ENCODE data around the gene AHCY.
"Not testable (repeated sequence)": the region's sequence is repeated elsewhere in the genome, so short reads cannot be mapped to it uniquely, and the experiment has no call there.

The AHCY gene

DNA sequence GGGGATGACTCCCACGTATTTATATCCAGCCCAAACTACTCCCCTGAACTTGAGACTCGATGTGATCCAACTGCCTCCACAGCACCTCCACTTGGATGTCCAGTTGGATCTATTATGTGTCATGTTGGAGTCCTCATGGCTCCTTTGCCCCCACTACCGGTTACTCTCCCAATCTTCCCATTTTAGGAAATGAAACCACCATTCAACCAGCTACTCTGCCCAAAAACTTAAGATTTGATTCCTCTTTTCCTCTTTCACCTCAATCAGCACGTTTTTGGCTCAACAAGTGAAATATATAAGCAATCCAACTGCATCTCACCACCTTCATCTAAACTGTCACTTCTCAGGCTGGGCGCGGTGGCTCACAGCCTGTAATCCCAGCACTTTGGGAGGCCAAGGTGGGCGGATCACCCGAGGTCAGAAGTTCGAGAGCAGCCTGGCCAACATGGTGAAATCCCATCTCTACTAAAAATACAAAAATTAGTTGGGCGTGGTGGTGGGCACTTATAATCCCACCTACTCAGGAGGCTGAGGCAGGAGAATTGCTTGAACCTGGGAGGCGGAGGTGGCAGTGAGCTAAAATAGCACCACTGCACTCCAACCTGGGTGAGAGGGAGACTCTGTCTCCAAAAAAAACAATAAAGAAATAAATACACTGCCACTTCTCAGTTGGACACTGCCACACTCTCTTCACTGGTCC lies 3.4 kb downstream of the AHCY start:
- DNase-seq (ENCODE audit: extremely low read depth in 1 of 2, low read depth in 1 of 2): no peak

DNA sequence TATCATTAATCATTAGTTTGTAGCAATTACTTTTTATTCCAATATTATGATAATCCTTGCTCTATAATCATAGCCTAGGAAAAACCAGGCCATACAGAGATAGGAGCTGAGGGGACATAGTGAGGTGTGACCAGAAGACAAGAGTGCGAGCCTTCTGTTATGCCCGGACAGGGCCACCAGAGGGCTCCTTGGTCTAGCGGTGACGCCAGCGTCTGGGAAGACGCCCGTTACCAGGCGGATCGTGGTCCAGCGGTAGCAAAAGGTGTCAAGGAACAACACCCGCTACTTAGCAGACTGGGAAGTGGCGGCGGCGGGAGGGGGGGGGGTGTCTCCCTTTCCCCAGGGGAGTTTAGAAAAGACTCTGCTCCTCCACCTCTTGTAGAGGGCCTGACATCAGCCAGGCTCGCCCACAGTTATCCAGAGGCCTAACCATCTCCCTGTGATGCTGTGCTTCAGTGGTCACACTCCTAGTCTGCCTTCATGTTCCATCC lies 4.8 kb downstream of the AHCY start:
- DNase-seq (ENCODE audit: extremely low read depth in 1 of 2, low read depth in 1 of 2): not testable (repeated sequence)

DNA sequence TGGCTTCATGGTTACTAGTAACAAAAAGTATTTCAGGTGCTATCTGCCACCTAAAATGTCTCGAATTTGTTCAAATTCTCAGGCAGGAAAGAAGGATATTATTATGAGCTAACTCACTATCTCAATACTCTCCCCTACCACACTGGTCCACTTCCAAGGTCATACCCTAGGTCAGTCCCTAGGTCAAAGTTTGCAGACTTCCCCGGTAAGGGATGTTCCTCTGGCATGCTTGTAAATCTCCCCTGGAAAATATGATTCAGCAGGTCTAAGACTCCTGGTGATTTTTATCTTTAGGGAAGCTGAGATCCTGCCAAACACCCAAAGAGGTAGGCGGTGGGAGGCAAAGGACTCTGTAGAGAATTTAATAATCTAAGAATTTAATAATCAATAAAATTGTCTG lies 6.7 kb downstream of the AHCY start:
- DNase-seq (ENCODE audit: extremely low read depth in 1 of 2, low read depth in 1 of 2): no peak

DNA sequence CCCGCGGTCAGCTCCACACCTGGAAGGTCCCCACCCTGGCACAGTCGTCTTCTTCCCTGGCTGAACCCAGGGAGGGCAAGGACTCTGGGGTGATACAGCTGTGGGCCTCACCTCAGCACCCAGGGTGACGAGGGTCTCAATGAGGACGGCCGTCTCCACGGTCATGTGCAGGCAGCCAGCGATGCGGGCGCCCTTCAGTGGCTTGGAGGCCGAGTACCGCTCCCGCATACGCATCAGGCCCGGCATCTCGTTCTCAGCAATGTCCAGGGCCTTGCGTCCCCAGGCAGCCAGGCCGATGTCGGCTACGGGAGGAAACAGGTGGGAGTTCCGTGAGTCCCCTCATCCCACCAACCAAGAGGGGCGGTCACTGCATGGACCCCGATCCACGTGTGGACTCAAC lies 7.9 kb downstream of the AHCY start:
- no peak for DNase-seq (ENCODE audit: extremely low read depth in 1 of 2, low read depth in 1 of 2)

DNA sequence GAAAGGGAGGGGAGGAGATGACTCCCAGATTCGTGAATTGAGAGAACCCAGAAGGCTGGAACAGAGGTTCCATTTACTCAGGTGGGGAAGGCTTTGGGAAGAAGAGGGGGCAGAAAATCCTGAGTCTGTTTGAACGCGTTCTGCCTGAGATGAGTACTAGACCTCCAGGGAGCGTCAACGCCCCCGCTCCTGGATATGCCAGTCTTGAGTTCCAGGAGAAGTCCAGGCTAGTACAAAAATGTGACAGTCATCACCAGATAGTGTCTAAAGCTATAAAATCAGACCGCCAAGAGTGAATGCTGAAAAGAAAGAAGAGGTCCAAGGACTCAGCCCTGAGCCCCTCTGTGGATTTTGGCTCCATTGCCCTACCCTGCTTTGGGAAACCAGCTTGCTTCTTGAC lies 8.6 kb downstream of the AHCY start:
- no peak for DNase-seq (ENCODE audit: extremely low read depth in 1 of 2, low read depth in 1 of 2)

DNA sequence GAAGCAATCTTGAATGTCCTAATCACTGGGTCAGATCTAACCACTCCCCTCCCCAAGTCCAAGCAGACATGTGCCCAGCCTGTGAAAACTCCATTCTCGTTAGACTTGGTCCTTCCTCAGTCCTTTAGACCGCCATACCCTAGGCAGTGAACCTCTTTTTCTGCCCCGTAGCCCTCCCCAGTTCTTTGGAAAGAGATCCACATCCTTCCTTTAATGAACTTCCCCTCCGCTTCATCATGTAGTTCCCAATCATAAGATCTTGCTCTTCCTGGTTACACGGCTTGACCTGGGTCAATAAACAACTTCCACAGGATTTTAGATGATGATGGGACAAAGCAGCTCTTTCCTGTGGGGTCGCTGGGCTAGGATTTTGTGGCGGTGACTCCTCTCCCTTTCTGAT lies 9.6 kb downstream of the AHCY start:
- DNase-seq (ENCODE audit: extremely low read depth in 1 of 2, low read depth in 1 of 2): no peak

DNA sequence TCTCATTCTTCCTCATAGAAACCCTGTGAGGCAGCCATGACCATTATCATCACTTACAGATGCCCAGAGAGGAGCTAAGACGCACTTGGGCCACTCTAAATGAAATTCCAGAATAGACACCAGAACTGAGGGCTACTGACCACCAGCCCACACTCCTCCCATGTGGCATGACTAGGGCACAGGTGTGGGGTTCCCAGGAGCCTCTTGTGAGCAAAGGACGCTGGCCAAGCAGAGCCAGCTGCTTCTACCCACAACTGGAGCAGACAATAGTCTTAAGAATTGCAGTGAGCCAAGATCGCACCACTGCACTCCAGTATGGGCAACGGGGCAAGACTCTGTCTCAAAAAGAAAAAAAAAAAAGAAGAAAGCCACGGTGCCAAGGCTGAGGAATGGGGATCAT lies 10.0 kb downstream of the AHCY start:
- DNase-seq (ENCODE audit: extremely low read depth in 1 of 2, low read depth in 1 of 2): no peak

DNA sequence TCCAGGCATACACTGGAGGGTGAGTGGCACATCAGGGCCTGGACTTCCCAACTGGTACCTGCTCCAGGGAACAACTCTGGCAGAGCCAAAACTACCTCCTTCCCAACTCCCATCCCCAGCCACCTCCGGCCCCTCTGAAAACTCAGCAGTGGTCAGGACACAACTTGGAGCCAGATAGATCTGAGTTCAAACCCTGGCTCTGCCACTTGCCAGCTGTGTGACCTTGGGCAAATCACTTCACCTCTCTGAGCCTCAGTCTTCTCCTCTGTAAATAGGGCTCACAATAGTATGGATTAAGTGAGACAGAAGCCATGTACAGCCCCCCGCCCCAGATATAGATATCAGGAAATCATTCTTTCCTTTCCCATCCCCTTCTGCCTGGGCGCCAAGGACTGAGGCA lies 10.7 kb downstream of the AHCY start:
- no peak for DNase-seq (ENCODE audit: extremely low read depth in 1 of 2, low read depth in 1 of 2)

DNA sequence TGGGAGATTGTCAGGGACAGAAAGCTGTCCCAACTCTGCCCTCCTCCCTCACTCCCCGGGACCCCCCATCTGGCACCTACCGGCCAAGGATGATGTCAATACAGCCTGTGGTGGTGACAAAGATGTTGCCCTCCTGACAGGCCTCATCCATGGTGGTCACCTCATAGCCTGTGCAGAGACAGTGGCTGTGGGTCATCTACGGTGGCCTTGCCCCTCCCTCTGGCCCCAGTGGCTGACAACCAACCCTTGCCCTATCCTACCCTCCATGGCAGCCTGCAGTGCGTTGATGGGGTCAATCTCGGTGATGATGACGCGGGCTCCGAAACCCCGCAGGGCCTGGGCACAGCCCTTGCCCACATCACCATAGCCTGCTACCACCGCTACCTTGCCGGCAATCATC lies 12.7 kb downstream of the AHCY start:
- DNase-seq (ENCODE audit: extremely low read depth in 1 of 2, low read depth in 1 of 2): no peak

DNA sequence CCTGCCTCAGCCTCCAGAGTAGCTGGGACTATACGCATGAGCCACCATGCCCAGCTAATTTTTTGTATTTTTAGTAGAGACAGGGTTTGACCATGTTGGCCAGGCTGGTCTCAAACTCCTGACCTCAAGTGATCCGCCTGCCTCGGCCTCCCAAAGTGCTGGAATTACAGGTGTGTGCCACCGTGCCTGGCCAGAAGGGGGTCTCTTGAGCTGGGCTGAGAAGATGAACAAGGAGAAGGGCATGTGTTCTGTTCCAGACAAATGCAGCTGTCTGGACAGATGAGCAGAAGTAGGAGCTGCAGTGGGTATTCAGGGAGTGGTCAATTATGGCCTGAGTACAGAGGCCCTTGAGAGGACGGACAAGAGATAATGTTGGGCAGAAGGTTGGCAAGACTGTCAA lies 15.7 kb downstream of the AHCY start:
- not testable (repeated sequence) for DNase-seq (ENCODE audit: extremely low read depth in 1 of 2, low read depth in 1 of 2)

DNA sequence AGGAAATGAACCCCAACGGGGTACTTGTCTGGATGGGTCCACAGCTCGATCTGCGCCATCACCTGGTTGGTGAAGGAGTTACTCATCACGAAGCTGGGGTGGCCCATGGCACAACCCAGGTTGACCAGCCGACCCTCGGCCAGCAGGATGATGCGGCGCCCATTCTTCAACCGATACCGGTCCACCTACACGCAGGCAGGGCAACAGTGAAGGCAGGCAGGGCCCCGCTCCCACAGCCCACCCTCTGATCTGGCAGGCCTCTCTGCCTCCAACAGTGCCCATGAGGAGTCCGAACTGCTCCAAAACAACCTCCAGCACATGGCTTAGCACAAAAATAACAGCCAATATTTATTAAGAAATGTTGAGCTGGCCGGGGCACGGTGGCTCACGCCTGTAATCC lies 17.7 kb downstream of the AHCY start:
- DNase-seq (ENCODE audit: extremely low read depth in 1 of 2, low read depth in 1 of 2): no peak

DNA sequence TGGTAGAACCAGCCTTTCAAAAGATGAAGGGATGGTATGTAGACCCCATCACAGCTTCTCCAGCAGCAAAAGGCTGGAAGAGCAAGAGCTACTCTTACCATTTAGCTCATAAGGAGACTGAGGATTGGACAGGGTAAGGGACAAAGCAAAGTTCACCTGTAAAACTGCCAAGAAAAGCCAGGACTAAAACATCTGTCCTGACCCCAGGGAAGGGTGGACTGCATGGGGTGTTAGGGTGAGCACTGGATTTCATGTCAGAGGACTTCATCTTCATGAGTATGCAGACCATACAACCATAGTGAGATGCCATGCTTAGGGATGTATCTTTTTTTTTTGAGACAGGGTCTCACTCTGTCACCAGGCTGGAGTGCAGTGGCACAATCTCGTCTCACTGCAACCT lies 19.3 kb downstream of the AHCY start:
- DNase-seq (ENCODE audit: extremely low read depth in 1 of 2, low read depth in 1 of 2): no peak

DNA sequence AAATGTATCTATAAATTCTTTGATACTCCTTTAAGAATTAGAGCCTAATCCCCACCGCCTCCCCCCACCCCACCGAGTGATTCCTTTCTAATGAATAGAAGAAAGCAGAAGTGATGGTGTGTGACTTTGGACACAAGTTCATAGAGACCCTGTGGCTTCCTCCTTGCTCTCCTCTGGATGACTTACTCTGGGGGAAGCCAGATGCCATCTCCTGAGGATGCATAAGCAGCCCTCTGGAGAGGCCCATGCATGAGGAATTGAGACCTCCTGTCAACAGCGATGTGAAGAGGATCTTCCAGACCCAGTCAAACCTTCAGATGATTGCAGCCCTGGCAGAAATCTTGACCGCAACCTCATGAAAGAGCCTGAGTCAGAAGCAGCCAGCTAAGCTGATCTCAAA lies 21.1 kb downstream of the AHCY start:
- DNase-seq (ENCODE audit: extremely low read depth in 1 of 2, low read depth in 1 of 2): no peak

DNA sequence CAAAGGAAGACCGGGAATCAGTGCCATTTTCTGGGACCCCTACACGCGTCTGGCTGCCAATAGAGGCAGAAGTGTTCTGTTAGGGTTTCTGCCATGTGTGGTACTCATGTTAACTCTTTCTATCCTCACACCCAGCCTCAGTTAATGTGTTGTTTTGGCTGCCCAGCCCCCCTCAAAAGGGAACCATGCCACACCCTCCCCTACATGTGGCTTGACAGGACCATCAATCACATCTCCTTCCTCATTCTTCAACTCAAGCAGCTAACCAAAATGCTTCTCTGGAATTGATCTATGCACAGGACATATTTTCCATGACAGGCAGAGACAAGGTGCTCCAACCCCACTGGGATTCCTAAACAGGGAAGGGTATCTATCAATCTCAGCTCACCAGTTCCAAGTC lies 22.0 kb downstream of the AHCY start:
- DNase-seq (ENCODE audit: extremely low read depth in 1 of 2, low read depth in 1 of 2): no peak

DNA sequence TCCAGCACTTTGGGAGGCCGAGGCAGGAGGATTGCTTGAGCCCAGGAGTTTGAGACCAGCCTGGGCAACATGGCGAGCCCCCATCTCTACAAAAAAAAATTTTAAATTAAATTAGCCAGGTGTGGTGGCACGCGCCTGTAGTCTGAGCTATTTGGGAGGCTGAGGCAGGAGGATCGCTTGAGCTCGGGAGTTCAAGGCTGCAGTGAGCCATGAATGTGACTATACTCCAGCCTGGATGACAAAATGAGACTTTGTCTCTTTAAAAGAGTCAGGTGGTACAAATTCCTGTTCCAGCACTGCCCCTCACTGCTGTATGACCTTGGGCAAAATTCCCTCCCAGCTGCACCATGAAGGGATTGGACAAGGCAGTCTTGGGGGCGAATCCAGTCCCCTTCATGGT lies 28.5 kb downstream of the AHCY start:
- no peak for DNase-seq (ENCODE audit: extremely low read depth in 1 of 2, low read depth in 1 of 2)

DNA sequence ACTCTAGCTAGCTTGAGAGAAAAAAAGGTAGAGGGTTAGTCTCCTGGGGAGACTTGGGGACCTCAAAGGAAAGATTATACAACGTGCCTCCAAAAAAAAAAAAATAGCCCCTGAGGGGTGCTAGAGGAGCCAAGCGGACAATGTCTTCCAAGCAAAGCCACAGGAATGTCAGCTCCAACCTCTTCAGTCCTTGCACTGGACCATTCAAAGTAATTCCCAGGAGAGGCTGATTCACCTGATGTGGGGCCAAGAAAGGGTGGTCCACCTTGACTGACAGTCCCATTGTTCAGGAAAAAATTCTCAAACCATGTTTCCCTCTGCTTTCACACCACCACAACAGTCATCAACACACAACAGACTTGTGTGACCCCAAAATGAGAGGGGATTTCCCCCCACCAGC lies 31.2 kb downstream of the AHCY start:
- DNase-seq (ENCODE audit: extremely low read depth in 1 of 2, low read depth in 1 of 2): no peak

DNA sequence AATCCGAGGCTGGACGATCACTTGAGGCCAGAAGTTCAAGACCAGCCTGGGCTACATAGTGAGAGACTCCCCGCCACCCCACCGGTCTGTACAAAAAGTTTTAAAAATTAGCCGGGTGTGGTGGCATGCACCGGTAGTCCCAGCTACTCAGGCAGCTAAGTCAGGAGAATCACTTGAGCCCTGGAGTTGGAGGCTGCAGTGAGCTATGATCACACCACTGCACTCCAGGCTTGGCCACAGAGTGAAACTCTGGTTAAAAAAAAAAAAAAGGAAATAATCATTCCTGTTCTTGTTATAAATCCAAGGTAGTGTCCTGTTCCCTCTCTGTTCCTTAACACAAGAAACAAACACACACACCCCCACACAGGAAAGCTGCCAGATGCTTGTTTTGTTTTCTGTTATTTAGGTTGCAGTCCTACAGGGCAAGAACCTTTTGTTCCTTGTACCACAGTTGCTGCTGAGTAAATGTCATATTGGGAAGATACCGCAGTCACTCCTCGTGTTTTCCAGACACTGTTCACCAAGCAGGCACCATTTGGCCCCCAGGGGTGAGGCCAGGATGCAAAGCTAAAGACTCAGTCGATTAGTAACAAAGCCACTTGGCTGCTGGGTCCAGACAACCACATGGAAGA lies 33.0 kb downstream of the AHCY start:
- no peak for DNase-seq (ENCODE audit: extremely low read depth in 1 of 2, low read depth in 1 of 2)

DNA sequence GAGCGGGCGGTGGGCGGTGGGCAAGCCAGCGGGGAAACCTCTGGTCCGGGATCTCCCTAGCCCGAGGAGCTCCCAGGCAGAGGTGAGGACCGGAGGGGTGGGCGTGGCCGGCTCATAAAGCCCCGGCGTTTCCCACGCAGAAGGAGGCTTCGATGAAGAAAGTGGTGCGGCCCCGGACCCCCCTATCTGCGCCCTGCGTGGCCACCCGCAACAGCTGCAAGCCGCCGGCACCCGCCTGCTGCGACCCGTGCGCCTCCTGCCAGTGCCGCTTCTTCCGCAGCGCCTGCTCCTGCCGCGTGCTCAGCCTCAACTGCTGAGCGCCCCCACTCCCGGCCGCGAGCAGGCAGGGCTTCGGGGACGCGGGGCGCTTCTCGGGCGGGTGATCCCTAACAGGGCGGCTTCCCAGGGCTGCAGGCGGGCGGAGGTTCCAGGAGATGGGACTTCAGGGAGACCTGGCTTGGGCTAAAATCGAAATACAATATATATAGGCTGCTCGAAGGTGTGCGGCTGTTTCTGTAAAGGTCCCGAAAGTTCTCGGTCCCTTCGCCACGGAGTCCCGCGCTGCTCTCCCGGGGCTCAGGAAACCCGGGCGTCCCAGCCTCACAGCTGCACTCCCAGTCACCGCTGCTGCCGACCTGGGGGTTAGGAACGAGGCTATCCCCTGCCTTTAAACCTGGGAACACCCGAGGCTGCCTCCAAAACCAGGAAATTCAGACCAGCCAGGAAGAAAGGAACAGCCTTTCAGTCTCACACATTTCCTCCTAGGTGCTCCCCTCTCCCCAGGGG lies 34.1 kb downstream of the AHCY start:
- no peak for DNase-seq (ENCODE audit: extremely low read depth in 1 of 2, low read depth in 1 of 2)

DNA sequence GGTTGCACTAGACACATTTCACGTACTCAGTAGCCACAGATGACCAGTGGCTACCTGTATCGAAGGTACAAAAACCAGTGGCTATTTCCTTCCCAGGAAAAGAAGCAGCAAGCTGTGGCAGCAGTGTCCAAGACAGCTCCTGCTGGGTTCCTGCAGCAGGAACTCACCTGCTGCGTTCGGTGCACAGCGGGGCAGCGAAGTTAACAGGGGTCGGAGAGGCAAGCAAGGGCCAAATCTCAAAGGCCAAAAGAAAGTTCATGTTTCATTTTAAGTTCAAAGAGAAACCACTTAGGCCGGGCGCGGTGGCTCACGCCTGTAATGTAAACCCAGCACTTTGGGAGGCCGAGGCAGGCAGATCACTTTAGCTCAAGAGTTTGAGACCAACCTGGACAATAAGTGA lies 35.0 kb downstream of the AHCY start:
- DNase-seq (ENCODE audit: extremely low read depth in 1 of 2, low read depth in 1 of 2): no peak

DNA sequence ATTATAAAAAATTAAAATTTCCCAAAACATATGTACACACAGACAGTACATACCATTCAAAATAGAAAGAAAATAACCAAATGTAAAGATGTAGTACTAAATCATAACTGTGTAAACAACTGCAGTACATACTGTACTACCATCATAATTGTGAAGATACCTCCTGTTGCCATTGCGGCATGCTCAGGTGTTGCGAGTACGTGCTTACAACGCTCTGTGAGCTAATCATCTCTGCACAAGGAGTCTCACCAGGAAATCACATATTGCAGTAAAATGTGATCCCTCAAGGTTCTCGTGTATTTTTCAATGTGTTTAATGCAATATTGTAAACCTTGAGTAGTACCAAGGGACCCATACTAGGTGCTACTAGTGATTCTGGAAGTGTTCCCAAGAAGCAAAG lies 39.0 kb downstream of the AHCY start:
- DNase-seq (ENCODE audit: extremely low read depth in 1 of 2, low read depth in 1 of 2): no peak

DNA sequence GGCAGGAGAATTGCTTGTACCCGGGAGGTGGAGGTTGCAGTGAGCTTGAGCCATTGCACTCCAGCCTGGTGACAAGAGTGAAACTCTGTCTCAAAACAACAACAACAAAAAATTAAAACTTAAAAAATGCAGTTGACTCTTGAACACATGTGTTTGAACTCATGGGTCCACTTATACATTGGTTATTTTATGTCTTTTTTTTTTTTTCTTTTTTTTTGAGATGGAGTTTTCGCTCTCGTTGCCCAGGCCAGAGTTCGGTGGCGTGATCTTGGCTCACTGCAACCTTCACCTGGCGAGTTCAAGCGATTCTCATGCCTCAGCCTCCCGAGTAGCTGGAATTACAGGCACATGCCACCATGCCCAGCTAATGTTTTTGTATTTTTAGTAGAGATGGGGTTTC lies 39.7 kb downstream of the AHCY start:
- DNase-seq (ENCODE audit: extremely low read depth in 1 of 2, low read depth in 1 of 2): not testable (repeated sequence)
